ENCODE results near the gene BCS1L. TPM values are rescaled to one million over a fixed set of nuclear protein-coding genes. Genes with fewer than 3 reads are reported as not detected.

BCS1L gene
- total RNA-seq, 1 donor from 2014 or later, result 30.0 TPM

DNA sequence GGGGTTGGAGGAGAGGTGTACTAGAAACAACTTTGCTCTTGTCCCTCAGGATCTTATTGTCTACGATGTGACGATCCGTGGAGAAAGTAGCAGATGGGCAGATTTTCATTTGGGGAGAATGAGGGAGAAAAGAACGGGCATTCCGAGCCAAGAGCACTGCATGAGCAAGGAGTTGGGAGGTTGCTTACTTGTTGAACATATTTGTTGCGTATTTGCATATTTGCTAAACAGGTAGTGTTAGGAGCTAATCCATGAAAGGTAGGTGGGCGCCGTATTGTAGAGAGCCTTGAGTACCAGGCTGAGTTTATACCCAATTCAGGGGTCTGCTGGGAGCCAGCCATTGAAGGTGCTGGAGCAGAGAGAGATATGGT is 490 bp downstream of the BCS1L start:
- no peak for DNase-seq (ENCODE audit: low read depth)

DNA sequence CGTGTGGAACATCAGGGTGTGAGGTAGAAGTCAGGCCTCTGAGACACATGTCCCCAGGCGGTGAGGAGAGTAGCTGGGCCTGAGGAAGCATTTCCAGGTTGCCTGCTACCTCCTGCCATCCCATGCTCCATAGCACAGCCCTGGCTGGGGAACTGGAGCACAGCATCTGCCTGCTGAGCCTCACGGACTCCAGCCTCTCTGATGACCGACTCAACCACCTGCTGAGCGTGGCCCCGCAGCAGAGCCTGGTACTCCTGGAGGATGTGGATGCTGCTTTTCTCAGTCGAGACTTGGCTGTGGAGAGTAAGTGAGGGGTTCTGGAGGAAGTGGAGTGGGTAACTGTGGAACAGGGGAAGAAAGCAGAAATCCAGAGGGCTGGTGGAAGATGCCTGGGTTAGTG is 2.9 kb downstream of the BCS1L start:
- DNase-seq (ENCODE audit: low read depth), result no peak

DNA sequence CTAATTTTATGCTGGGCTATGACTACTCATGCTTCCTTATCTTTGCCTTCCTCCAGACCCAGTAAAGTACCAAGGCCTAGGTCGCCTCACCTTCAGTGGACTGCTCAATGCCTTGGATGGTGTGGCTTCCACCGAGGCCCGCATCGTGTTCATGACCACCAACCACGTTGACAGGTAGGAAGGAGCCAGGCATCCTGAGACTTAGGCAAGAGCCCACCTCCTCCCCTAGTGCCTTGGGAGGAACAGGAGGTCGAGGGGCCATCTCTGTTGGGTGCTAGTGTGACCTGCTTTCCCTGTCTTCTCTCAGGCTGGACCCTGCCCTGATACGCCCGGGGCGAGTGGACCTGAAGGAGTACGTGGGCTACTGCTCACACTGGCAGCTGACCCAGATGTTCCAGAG is 3.3 kb downstream of the BCS1L start:
- DNase-seq (ENCODE audit: low read depth), result no peak

DNA sequence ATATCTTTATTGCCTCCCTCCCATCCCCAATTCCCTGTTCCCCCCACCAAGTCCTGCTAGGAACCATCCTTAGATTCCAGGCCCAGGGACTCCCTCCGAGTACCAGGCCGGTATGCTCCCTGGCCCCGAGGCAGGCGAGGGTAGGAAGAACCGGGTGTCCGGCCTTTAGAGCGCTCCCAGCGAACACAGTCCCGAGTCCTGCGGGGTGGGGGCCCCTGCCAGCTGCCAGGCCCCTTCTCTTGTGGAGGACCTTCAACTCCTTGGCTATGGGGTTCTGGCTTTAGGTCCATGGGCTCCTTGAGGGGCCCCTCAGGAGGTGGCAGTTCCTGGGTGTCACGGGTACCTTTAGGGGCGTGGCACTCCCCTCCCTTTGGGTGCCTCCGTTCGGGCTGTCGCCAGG is 4.4 kb downstream of the BCS1L start:
- DNase-seq (ENCODE audit: low read depth), result no peak

DNA sequence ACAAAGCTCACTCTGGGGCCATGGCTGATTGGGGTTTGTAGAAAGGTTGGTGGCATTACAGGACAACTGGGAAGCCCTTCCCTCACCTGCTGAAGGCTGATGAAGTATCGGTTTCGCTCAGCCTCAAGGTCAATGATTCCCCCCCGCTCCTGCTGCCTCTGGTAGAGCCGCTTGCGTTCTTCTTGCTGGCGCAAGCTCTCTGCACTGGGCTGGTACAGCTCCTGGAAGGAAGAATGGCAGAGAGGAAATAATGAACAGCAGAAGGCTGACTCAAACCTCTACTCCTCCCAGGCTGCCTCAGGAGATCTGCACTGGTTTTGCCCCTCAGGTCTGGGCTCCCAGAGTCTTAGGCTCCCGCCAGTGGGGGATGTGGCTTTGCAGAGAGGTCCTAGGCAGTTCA is 5.2 kb downstream of the BCS1L start:
- no peak for DNase-seq (ENCODE audit: low read depth)

DNA sequence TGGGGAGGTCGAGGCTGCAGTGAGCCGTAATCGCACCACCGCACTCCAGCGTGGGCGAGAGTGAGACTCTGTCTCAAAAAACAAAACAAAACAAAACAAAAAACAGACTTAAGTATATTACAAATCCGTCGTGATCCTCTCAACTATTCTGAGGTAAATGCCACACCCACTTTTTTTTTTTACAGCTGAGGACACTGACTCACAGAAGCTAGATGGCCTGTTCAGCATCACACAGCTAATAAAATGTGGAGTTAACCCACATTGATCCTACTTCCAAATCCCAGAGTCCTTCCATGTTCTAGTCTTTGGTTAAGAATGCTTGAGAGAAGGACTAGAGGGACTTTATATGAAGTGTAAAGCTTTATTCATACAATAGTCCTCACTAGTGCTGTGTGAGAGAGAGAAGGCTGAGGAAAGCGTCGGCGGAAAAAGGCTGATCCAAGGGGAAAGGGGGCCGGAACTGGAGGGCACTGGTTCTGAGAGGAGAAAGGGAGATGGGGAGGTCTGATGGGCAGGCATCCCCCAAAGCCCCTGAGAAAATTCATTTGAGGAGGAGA is 11.7 kb downstream of the BCS1L start:
- peak; percentile 41 for DNase-seq (ENCODE audit: low read depth)

DNA sequence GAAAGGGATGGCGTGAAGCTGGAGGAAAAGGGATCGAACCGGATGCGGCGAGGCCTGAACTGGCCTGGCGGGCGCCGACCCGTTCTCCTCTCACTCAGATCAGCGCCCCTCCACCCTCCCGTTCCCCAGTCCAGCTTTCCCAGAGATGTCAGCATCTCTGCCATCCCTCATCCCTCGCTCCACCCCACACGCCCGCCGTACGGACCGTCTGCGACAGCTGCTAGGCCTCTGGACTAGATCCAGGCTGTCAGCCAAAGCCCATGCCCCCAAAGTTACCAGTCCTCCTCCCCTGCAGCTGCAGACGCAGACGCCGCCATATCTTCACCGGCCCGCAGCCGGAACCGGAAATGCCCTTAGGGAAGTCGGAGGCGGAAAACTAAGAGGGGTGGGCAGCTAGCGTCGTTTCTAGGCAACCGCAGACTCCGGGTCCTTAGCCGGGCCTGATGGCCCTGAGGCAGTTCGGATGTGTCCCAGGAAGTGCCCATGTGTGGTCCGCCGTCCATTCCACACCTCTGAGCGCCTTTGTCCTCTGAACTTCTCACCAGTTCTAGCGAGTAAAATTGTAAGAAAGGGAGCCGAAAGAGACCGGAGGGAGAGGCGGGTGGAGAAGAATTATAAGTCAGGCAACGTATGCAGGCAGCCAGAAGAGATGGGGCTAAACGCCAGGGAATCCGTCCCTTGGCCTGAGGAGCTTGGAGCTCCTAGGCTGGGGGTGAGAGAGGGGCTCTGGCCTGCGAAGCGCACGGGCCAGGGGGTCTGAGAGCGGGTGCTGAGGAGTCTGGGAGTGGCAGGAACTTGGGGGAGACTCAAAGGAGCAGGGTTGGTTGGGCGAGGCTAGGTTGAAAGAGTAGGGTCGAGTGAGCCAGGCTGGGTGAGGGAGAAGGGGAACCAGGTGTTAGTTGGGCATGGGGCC is 12.4 kb downstream of the BCS1L start, which contains the start of the genes RNF25 and STK36:
Gene RNF25 (minus strand): TSS at position 349 of the 913 bp plus-strand sequence. CDS start 32 bp downstream, at position 317.
Gene STK36 (plus strand): TSS at position 433 of the 913 bp plus-strand sequence. CDS start 744 bp downstream, outside the sequence.
- peak; percentile 81 for DNase-seq (ENCODE audit: low read depth)

DNA sequence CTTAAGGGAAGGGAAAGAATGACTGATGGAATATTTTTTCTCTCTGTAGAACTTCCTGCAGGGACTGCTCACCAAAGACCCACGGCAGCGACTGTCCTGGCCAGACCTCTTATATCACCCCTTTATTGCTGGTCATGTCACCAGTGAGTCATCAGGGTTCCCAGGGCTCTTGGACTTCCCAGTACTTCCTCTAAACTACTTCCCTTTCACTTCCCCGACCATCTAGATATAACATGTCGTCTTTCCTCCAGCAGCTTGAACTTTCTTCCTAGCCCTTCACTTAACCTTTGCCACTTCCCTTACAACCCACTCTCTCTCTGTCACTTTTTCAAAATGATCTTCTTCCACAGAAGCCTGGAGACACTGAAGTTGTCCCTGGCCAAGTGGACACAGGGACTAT is 19.6 kb downstream of the BCS1L start:
- no peak for DNase-seq (ENCODE audit: low read depth)

DNA sequence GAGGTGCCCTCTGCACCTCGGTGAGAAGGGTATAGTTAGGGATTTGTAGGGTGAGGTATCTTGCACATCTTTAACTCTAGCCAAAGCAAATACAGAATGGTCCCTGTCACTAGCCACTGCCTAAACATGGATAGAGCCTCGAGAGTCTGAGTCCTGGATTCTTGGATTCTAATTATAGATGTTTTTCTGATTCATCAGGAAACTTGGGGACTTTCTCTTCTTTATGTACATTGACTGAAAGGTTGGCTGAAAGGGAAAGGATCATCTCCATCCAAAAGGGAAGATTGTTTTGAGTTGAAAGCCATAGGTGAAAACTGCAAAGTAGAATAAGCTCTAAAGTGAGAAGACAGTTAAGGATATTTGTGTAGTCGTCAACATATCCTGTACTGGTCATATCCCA is 20.6 kb downstream of the BCS1L start:
- DNase-seq (ENCODE audit: low read depth), result no peak

DNA sequence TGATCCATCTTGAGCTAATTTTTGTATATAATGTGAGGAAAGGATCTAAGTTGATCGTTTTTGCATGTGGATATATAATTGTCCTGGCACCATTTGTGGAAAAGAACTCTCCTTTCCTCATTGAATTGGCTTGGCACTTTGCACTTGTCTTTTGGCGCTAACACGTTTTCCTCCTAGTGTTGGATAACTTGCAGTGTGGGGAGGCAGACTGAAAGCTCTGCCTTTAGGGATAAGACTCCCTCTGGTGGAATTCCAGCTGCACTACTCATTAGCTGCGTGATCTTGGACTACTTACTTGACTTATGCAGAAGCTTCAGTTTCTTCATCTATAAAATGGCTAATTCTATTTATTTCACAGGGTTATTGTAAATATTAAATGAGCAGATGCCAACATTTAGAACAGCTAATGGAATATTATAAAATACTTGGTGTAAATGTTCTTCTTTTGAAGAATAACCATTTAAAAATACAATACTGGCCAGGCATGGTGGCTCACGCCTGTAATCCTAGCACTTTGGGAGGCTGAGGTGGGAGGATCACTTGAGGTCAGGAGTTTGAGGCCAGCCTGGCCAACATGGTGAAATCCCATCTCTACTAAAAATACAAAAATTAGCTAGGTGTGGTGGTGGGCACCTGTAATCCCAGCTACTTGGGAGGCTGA is 28.0 kb downstream of the BCS1L start:
- peak; percentile 86 for DNase-seq (ENCODE audit: low read depth)

DNA sequence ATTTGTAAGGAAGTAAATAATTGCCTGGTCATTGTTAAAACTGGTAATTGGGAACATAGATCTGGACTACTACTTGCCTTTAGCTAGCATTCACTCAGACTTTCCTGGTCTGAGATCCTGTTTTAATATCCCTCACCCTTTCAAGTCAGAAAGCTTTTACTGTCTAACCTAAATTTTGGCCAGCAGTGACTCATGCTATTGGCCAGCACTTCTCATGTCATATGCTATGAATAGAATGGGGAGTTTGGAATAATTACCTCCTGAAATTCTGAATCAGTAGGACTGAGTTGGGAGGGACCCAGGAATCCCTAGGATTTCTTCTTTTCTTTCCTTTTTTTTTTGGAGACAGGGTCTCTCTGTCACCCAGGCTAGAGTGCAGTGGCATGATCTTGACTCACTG is 31.8 kb downstream of the BCS1L start:
- DNase-seq (ENCODE audit: low read depth), result no peak

DNA sequence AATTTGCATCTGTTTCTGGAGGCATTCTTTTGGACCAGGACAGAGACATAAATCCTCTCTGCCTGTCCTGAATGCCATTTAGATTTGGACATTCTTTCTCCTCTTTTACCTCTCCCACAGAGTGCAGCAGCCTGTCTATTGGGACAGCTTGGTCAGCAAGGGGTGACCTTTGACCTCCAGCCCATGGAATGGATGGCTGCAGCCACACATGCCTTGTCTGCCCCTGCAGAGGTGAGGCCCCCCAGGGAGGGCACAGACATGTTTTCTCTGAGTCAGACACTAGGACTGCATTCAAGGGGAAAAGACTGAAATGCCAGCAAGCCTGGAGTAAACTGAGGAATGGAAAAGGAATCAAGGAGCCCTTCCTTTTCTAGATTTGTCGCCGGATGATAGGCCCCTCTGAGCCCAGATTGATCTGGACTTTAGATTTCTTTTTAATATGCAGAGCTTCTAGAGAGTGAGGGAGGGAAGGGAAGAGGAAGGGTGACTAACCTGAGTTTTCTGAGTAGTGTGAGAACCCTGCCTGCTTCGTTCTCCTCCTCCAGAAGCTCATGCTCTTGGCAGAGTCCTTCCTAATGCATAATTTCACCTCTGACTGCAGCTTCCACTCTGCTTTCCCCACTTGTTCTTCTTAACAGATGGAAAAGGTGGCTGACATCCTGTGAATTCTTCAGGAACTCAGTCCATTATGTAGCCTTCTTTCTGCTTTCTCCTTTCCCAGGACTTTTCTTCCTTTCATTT is 35.1 kb downstream of the BCS1L start:
- DNase-seq (ENCODE audit: low read depth), result peak; percentile 44

DNA sequence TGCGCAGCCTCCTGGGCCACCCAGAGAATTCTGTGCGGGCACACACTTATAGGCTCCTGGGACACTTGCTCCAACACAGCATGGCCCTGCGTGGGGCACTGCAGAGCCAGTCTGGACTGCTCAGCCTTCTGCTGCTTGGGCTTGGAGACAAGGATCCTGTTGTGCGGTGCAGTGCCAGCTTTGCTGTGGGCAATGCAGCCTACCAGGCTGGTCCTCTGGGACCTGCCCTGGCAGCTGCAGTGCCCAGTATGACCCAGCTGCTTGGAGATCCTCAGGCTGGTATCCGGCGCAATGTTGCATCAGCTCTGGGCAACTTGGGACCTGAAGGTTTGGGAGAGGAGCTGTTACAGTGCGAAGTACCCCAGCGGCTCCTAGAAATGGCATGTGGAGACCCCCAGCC is 39.4 kb downstream of the BCS1L start:
- no peak for DNase-seq (ENCODE audit: low read depth)

DNA sequence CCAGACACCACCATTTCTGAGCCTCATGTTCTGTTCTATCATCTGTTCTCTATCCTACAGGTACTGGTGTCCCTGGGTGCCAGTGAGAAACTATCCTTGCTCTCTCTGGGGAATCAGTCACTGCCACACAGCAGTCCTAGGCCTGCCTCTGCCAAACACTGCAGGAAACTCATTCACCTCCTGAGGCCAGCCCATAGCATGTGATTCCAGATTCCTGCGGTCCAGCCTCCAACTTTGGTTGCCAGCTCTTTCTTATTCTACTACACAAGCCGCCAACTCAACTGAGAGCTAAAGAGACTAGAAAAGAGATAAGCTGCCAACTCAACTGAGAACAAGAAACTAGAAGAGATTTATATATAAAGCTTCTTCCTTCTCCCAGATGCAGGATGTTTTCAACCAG is 42.3 kb downstream of the BCS1L start:
- DNase-seq (ENCODE audit: low read depth), result no peak

DNA sequence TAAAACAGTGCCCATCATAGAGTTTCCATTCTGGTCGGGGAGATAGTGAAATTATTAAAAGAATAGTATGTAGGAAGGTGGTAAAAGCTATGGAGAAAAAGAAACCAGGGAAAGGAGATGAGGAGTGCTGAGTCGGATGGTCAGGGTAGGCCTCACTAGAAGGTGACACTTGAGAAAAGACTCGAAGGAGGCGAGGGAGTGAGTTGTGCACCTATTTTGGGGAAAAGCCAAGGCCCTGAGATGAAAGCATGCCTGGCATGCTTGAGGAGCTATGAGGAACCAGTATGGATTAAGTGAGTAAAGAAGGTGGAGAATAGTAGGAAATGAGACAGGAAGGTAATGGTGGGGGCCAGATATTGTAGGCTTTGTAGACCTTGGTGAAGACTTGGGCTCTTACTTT is 43.9 kb downstream of the BCS1L start:
- DNase-seq (ENCODE audit: low read depth), result no peak

DNA sequence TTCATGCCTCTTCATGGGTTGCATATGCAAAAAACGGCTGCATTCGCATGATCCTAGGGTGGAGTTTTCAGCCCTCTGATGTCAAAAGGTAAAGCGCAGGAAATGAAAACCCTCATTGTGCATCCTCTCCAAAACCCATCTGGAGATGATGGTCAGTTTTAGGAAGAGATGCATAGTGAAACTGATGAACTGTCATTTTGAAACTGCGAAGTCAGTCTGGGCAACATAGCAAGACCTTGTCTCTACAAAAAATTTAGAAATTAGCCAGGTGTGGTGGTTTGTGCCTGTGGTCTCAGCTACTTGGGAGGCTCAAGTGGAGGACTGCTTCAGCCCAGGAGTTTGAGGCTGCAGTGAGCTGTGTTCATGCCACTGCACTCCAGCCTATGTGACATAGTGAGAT is 48.6 kb downstream of the BCS1L start:
- no peak for DNase-seq (ENCODE audit: low read depth)

DNA sequence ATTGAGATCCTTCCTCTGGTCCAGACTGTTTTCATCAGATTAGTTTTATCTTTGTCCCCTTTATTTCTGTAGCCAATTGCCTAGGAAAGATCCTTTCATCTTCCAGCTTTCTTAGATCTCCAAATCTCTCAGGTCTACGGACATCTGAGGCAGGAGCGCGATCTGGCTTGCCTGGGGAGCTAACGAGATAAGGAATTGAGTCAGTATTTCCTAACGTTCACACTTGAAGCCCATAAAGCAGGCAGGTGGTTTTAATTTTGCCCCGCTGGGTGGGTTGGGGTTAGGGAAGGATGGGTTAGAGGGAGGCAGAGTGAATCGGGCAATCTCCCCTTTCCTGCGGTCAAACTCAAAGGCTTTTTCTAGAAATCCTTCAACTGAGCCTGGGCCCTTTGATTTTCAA is 50.4 kb downstream of the BCS1L start:
- DNase-seq (ENCODE audit: low read depth), result no peak

DNA sequence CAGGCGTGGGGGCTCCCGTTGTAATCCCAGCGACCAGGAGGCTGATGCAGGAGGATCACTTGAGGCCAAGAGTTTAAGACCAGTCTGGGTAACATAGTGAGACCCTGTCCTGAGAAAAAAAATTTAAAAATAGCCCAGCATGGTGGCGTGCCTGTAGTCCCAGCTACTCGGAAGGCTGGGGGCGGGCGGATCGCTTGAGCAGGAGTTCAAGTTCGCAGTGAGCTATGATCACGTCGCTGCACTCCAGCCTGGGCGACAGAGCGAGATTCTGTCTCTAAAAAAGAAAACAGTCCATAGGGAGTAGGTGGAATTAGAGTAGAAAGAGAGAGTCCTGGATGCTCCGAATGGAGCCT is 50.8 kb downstream of the BCS1L start:
- DNase-seq (ENCODE audit: low read depth), result no peak

DNA sequence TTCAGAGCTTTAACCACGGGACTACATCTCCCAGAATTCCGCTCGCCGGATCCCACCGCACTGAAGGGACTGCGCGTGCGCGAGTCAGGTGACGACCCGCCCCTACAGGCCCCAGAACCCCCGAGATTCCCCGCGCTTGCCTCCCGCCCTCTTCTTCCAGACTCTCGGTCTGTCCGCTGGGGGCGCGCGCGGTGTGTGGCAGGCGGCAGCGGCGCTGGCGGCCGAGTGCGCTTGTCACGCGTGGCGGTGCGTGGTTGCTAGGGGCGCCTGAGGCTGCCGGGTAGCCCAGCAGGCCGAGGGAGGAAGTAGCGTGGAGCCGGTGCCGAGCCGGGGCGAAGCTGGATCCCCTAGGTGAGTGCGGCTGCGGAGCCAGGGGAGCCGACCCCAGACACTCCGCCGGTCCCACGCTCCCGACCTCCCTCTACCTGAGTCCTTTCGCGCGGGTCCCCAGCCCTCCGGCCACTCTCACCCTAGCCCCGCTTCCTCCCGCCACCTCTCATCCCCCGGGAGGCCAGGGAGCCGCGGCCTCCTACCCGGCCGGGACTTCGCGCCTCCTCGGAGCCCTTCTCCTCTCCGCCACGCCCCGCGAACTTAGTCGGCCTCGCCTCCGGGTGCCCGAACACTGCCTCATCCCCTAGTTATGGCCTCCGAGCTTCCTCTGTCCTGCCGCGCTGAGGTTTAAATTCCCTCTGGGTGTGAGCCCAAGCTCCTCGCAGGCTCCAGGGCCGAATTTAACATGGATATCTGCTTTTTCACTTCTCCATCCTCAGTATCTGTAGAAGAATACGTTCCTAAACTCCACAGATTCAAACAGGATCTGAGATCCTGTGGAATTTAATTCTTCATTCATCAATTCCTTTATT is 51.4 kb downstream of the BCS1L start, which contains the start of gene TTLL4:
Gene TTLL4 (plus strand): TSS at position 149 of the 863 bp plus-strand sequence. CDS start 26,842 bp downstream, outside the sequence.
- peak; percentile 76 for DNase-seq (ENCODE audit: low read depth)

DNA sequence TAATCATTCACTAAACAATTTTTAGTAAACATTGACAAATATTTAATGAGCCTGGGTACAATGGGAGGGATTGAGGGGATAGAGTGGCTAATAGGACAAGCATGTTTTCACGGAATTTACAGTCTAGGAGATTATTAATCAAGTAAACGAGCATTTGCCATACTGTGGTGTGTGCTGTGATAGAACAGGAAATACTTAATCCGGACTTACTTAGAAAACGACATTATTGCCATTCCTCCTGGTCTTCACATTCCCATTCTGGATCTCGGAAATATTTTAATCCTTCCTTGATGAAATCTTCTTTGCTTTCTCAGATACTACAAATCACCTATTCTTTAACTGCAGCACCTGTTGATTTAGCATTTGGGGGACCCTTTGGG is 52.1 kb downstream of the BCS1L start:
- DNase-seq (ENCODE audit: low read depth), result peak; percentile 88

Measured in renal cortical epithelial cell (primary cell).